H1 (cell line): ENCODE measurements around the gene CEBPB. TPM values are rescaled to one million over a fixed set of nuclear protein-coding genes. Genes with fewer than 3 reads are reported as not detected.

ENCODE experiments used
- CTCF ChIA-PET: fragments of 300-600 bp; sonication (Branson Sonifier 250); formaldehyde crosslinking; loops from one replicate; lab custom pipeline; 2021; ENCODE audit not compliant: partially characterized antibody; lab: Charles Lee
- POLR2A ChIA-PET: fragments of 300-600 bp; sonication (Branson Sonifier 250); formaldehyde crosslinking; loops from one replicate; lab custom pipeline; 2021; ENCODE audit warnings: inconsistent platforms; ENCODE audit not compliant: partially characterized antibody; lab: Charles Lee
- DNase-seq, 2 experiments: peaks; one replicate each; pipeline versions ENCODE4 v3.0.0 to v3.0.0-alpha.2; 2010 to 2022; ENCODE audit warnings: low spot score in 2 of 2, low read depth in 1 of 2, mixed read lengths in 1 of 2
- FAIRE-seq: peaks from 2 replicates; lab custom pipeline; 2011; peaks lifted over from hg19 to GRCh38; lab: Jason Lieb, UNC
- H2AFZ ChIP-seq: 2 replicates; pipeline ENCODE4 v1.8.1; 2012; ENCODE audit warnings: low read length, inconsistent platforms
- H2AK5ac ChIP-seq: 2 replicates; pipeline ENCODE4 v1.6.1; 2013; ENCODE audit warnings: low read depth, low read length
- H2BK120ac ChIP-seq: replicated peaks from 2 replicates; pipeline ENCODE3; 2013; ENCODE audit warnings: low read depth, low read length, inconsistent platforms
- H2BK12ac ChIP-seq: 2 replicates; pipeline ENCODE4 v1.6.1; 2013; ENCODE audit warnings: low read depth, low read length
- H2BK15ac ChIP-seq: 2 replicates; pipeline ENCODE4 v1.6.1; 2013; ENCODE audit warnings: low read length
- H2BK20ac ChIP-seq: 2 replicates; pipeline ENCODE4 v1.6.1; 2013; ENCODE audit warnings: low read length
- H2BK5ac ChIP-seq: 2 replicates; pipeline ENCODE4 v1.6.1; 2013; ENCODE audit warnings: low read depth, low read length
- H3K14ac ChIP-seq: 2 replicates; pipeline ENCODE4 v1.6.1; 2013; ENCODE audit warnings: inconsistent platforms; ENCODE audit not compliant: insufficient read length
- H3K18ac ChIP-seq: 2 replicates; pipeline ENCODE4 v1.6.1; 2013; ENCODE audit warnings: low read length; ENCODE audit errors: extremely low read depth
- H3K23ac ChIP-seq: 2 replicates; pipeline ENCODE4 v1.6.1; 2013; ENCODE audit warnings: inconsistent platforms; ENCODE audit not compliant: insufficient read length
- H3K23me2 ChIP-seq: 2 replicates; pipeline ENCODE4 v1.6.1; 2013; ENCODE audit warnings: low read depth, low read length
- H3K27ac ChIP-seq: 2 replicates; pipeline ENCODE4 v1.6.1; 2011; ENCODE audit warnings: low read depth, low read length, inconsistent platforms
- H3K27me3 ChIP-seq, 4 experiments: replicated peaks in 1 of 4; 1 replicate in 1 of 4; 2 replicates in 3 of 4; pipeline versions ENCODE4 v1.6.1 to v1.8.1; 2011 to 2013; ENCODE audit warnings: low read length in 3 of 4, mild to moderate bottlenecking in 3 of 4, inconsistent platforms in 2 of 4, mixed read lengths in 2 of 4, moderate library complexity in 1 of 4; ENCODE audit not compliant: control insufficient read depth in 3 of 4, insufficient read depth in 3 of 4; ENCODE audit errors: extremely low read depth in 1 of 4
- H3K36me3 ChIP-seq, 4 experiments: 2 replicates each; pipeline versions ENCODE4 v1.6.1 to v1.8.1; 2011 to 2013; ENCODE audit warnings: mild to moderate bottlenecking in 4 of 4, low read length in 3 of 4, moderate library complexity in 2 of 4, control low read depth in 1 of 4, inconsistent platforms in 1 of 4; ENCODE audit not compliant: insufficient read depth in 4 of 4, control insufficient read depth in 2 of 4
- H3K4ac ChIP-seq: replicated peaks from 2 replicates; pipeline ENCODE3; 2013; ENCODE audit warnings: low read length, low read depth, mixed read lengths, inconsistent platforms; ENCODE audit not compliant: insufficient read length
- H3K4me1 ChIP-seq, 4 experiments: replicated peaks in 1 of 4; 1 replicate in 1 of 4; 2 replicates in 3 of 4; pipeline versions ENCODE4 v1.6.1 to v1.8.1; 2011 to 2013; ENCODE audit warnings: low read length in 3 of 4, inconsistent platforms in 2 of 4, mixed read lengths in 1 of 4; ENCODE audit not compliant: insufficient read depth in 4 of 4, control insufficient read depth in 3 of 4
- H3K4me2 ChIP-seq, 2 experiments: 2 replicates each; pipeline versions ENCODE4 v1.6.1 to v1.8.1; 2011 to 2013; ENCODE audit warnings: low read depth in 2 of 2, low read length in 2 of 2, control low read depth in 1 of 2, inconsistent platforms in 1 of 2, mild to moderate bottlenecking in 1 of 2; ENCODE audit not compliant: insufficient read depth in 1 of 2
- H3K4me3 ChIP-seq, 4 experiments: fragments of 200-600, 300-600 bp in 1 of 4; sonication (generic), shearing (Covaris generic), sonication (Bioruptor Twin) in 1 of 4; 2 replicates each; pipeline versions ENCODE4 v1.5.1 to v1.8.1; 2011 to 2016; ENCODE audit warnings: low read length in 4 of 4, low read depth in 3 of 4, control low read depth in 2 of 4, inconsistent platforms in 2 of 4, mild to moderate bottlenecking in 2 of 4, mixed read lengths in 1 of 4, moderate library complexity in 1 of 4; ENCODE audit not compliant: insufficient read depth in 2 of 4; ENCODE audit errors: extremely low read depth in 1 of 4
- H3K56ac ChIP-seq: replicated peaks from 2 replicates; pipeline ENCODE3; 2013; ENCODE audit warnings: low read depth, mild to moderate bottlenecking, mixed read lengths, low read length, inconsistent platforms; ENCODE audit not compliant: insufficient read length
- H3K79me1 ChIP-seq: 2 replicates; pipeline ENCODE4 v1.6.1; 2013; ENCODE audit warnings: low read depth, low read length, control low read depth
- H3K79me2 ChIP-seq, 2 experiments: 2 replicates each; pipeline versions ENCODE4 v1.6.1 to v1.8.1; 2012 to 2013; ENCODE audit warnings: low read length in 2 of 2, mild to moderate bottlenecking in 2 of 2, inconsistent platforms in 1 of 2; ENCODE audit not compliant: insufficient read depth in 2 of 2, control insufficient read depth in 1 of 2
- H3K9ac ChIP-seq, 4 experiments: replicated peaks in 1 of 4; 1 replicate in 1 of 4; 2 replicates in 3 of 4; pipeline versions ENCODE4 v1.6.1 to v1.8.1; 2011 to 2013; ENCODE audit warnings: low read depth in 3 of 4, low read length in 3 of 4, control low read depth in 2 of 4, mild to moderate bottlenecking in 2 of 4, moderate library complexity in 2 of 4, inconsistent platforms in 1 of 4; ENCODE audit errors: extremely low read depth in 1 of 4
- H3K9me3 ChIP-seq, 2 experiments: 2 replicates each; pipeline versions ENCODE4 v1.6.1 to v1.8.1; 2012 to 2013; ENCODE audit warnings: mild to moderate bottlenecking in 2 of 2, moderate library complexity in 2 of 2, control low read depth in 1 of 2, inconsistent platforms in 1 of 2, low read depth in 1 of 2, low read length in 1 of 2, mixed read lengths in 1 of 2; ENCODE audit not compliant: insufficient read depth in 2 of 2
- H4K20me1 ChIP-seq, 2 experiments: replicated peaks in 1 of 2; 2 replicates each; pipeline versions ENCODE3 to v1.8.1; 2011 to 2013; ENCODE audit warnings: inconsistent platforms in 2 of 2, low read length in 2 of 2, mild to moderate bottlenecking in 1 of 2; ENCODE audit not compliant: insufficient read depth in 2 of 2, control insufficient read depth in 1 of 2
- H4K5ac ChIP-seq: 2 replicates; pipeline ENCODE4 v1.6.1; 2013; ENCODE audit warnings: low read length, low read depth, mixed read lengths, inconsistent platforms; ENCODE audit not compliant: insufficient read length
- H4K8ac ChIP-seq: 2 replicates; pipeline ENCODE4 v1.8.0; 2013; ENCODE audit warnings: mild to moderate bottlenecking, moderate library complexity, low read length, inconsistent platforms; ENCODE audit not compliant: insufficient read depth; ENCODE audit errors: extremely low read depth
- H4K91ac ChIP-seq: replicated peaks from 2 replicates; pipeline ENCODE3; 2013; ENCODE audit warnings: low read length, mixed read lengths, inconsistent platforms; ENCODE audit not compliant: insufficient read length
- CHD1 ChIP-seq: IDR thresholded peaks from 2 replicates; pipeline ENCODE4 v1.6.1; 2012; ENCODE audit warnings: low read depth, low read length, improper control_type of control experiment
- EP300 ChIP-seq, 2 experiments: IDR thresholded peaks; 1 replicate in 1 of 2; 2 replicates in 1 of 2; pipeline ENCODE4 v1.6.1; 2011 to 2012; ENCODE audit warnings: low read depth in 2 of 2, low read length in 2 of 2, mild to moderate bottlenecking in 2 of 2, borderline replicate concordance in 1 of 2, inconsistent platforms in 1 of 2, moderate library complexity in 1 of 2
- JUN ChIP-seq: IDR thresholded peaks from 2 replicates; pipeline ENCODE4 v1.6.1; 2011; ENCODE audit warnings: low read depth, mild to moderate bottlenecking, improper control_type of control experiment, low read length
- KDM5A ChIP-seq: fragments of 200-600 bp; IDR thresholded peaks from 2 replicates; pipeline ENCODE4 v1.7.1; 2012; ENCODE audit warnings: mild to moderate bottlenecking, low read length, inconsistent platforms, mixed read lengths
- POU5F1 ChIP-seq: IDR thresholded peaks from 2 replicates; pipeline ENCODE4 v1.6.1; 2011; ENCODE audit warnings: low read depth, mild to moderate bottlenecking, low read length, moderate library complexity
- RNF2 ChIP-seq: fragments of 200-900, 300-1000 bp; sonication (generic); IDR thresholded peaks from 2 replicates; pipeline ENCODE4 v1.7.1; 2016; ENCODE audit warnings: borderline replicate concordance, low read depth, mild to moderate bottlenecking, antibody characterized with exemption, low read length; ENCODE audit not compliant: poor library complexity, severe bottlenecking; ENCODE audit errors: missing control alignments
- SP2 ChIP-seq: IDR thresholded peaks from 2 replicates; pipeline ENCODE4 v1.6.1; 2012; ENCODE audit warnings: mild to moderate bottlenecking, low read length, inconsistent platforms
- TAF1 ChIP-seq: IDR thresholded peaks from 2 replicates; pipeline ENCODE4 v1.6.1; 2011; ENCODE audit warnings: mild to moderate bottlenecking, low read depth, low read length
- ZNF274 ChIP-seq: IDR thresholded peaks from 2 replicates; pipeline ENCODE4 v1.7.0; 2012; ENCODE audit warnings: low read length, borderline replicate concordance; ENCODE audit errors: extremely low read depth
- WGBS, 2 experiments: shearing (Covaris generic) in 1 of 2; methylation state at CpG; one replicate each; pipeline versions ENCODE4 v1.1.6 to v1.1.7; 2013 to 2015; ENCODE audit warnings: low lambda C conversion rate in 2 of 2, mixed read lengths in 2 of 2, inconsistent platforms in 1 of 2, low coverage in 1 of 2, missing lambda C conversion rate in 1 of 2; ENCODE audit not compliant: insufficient replicate concordance in 2 of 2, insufficient coverage in 1 of 2, insufficient read length in 1 of 2; ENCODE audit errors: extremely low coverage in 1 of 2, missing lambda C conversion rate in 1 of 2; 5-methylcytosine and 5-hydroxymethylcytosine counted together
- polyA plus RNA-seq, 7 experiments: library from polyadenylated mRNA; depleted of rRNA in 3 of 7; stranded (reverse) in 5 of 7; unstranded in 2 of 7; fragments of >200 nt in 5 of 7; fragments of 200-250 nt in 2 of 7; gene quantifications; 1 replicate in 5 of 7; 2 replicates in 1 of 7; 4 replicates in 1 of 7; pipeline versions ENCODE4 v1.2.1 to v1.2.3, GENCODE V29; 2011 to 2013; ENCODE audit warnings: missing spikeins in 2 of 7, mixed read lengths in 2 of 7
- total RNA-seq: library from RNA; stranded (reverse); fragmentation: NEBNext Ultra II Directional; extraction: Animal tissue kit (Norgen Biotek cat#: 25700); gene quantifications from 2 replicates; pipeline ENCODE4 v1.2.1, GENCODE V29; 2021

The CEBPB gene
- total and polyA plus RNA-seq, 2 of the 8 experiments (the other 6 are each of a cell fraction or from before 2014, with no cell fraction given) = 7.1 to 24.1 TPM

- no peak for FAIRE-seq
- TF ChIP-seq ZNF274 (no peak), KDM5A (no peak), SP2 (no peak), POU5F1 (no peak), CHD1 (no peak), EP300 (IDR thresholded peaks at IDR 0.05; ENCODE audit: borderline replicate concordance in 1 of 2, low read depth in 2 of 2, low read length in 2 of 2) (no peak), TAF1 (peak; percentile 62), RNF2 (peak; percentile 30), JUN (no peak)
Measured at GRCh38 chr20:50153500-50154377, 36.9 kb upstream of the CEBPB start, which contains the start of gene PEDS1. Gene PEDS1 (minus strand): TSS chr20:50153723. CDS start chr20:50153637, 86 bp downstream.

More at GRCh38 chr20:50153500-50154377, 36.9 kb upstream of the CEBPB start, which contains the start of gene PEDS1:
- Histone ChIP-seq H3K23ac (no peak within 1 kb of the TSS), H3K9me3 (no peaks in the 10 kb centered on the region), H3K36me3 (no peaks in the 10 kb centered on the region; a peak in 1 of 8 replicates), H3K4me3 (peak within 1 kb of the TSS; percentile 61 to 98 (median 86)), H3K14ac (no peak within 1 kb of the TSS), H4K20me1 (peaks cover 3 to 17% of the 10 kb centered on the region in 2 experiments), H3K9ac (peak within 1 kb of the TSS; percentile 53 to 84 (median 72)), H2BK5ac (0 out of 2 replicates have a peak within 1 kb of the TSS, but pooled peaks have one; percentile 66), H3K18ac (peak within 1 kb of the TSS; percentile 95), H4K91ac (peak within 1 kb of the TSS; percentile 98), H2BK20ac (peak within 1 kb of the TSS; percentile 32; the same call in 1 of the 2 replicates), H3K4me2 (peak within 1 kb of the TSS; percentile 86 to 98), H2BK15ac (peak within 1 kb of the TSS; percentile 97; the same call in 1 of the 2 replicates), H3K56ac (peak within 1 kb of the TSS; percentile 69), H2AFZ (peak within 1 kb of the TSS; percentile 28; the same call in 1 of the 2 replicates), H4K5ac (peak within 1 kb of the TSS; percentile 76), H3K4me1 (peaks cover 9 to 27% (median 16%) of the 10 kb centered on the region in 4 experiments), H4K8ac (peak within 1 kb of the TSS; percentile 89), H3K4ac (peak within 1 kb of the TSS; percentile 94), H3K23me2 (peaks cover 11% of the 10 kb centered on the region; the same call in 1 of the 2 replicates), H3K79me1 (peaks cover 13% of the 10 kb centered on the region), H3K79me2 (peaks cover 0 to 38% of the 10 kb centered on the region in 2 experiments; a peak in 2 of 4 replicates), H2BK12ac (peak within 1 kb of the TSS; percentile 95; the same call in 1 of the 2 replicates), H2BK120ac (peak within 1 kb of the TSS; percentile 79), H2AK5ac (peak within 1 kb of the TSS; percentile 66; the same call in 1 of the 2 replicates), H3K27ac (peak within 1 kb of the TSS; percentile 26; the same call in 1 of the 2 replicates), H3K27me3 (peaks cover 0 to 3% (median under 1%) of the 10 kb centered on the region in 4 experiments; a peak in 2 of 7 replicates)
- ChIA-PET CTCF (interaction anchor here (1.1 to 8.5 kb wide), 19 partner anchors 11 to 188 kb away, joined by 3 to 141 read pairs (median 7); no protein-coding TSS in a partner anchor), POLR2A (interaction anchor here (0.6 to 4.1 kb wide), 16 partner anchors 12 to 209 kb away, joined by 3 to 40 read pairs (median 5); partner anchors contain the start of genes CEBPB and UBE2V1)
- 5% methylated on average over 90 of the region's 99 CpGs; no CpG with 5 or more reads in 1 of the 2 experiments for WGBS, 2 experiments
- DNase-seq = peak in 1 of 2 experiments; percentile 87
